Parathyroid adenoma (tissue), 2 donors: Measurements from ENCODE around the gene ANGPT4.
"Not testable (repeated sequence)": the region's sequence is repeated elsewhere in the genome, so short reads cannot be mapped to it uniquely, and the experiment has no call there.

Source experiments
- H2AFZ ChIP-seq: fragments of 300-600 bp; sonication (generic); one replicate; pipeline ENCODE4 v1.7.0; 2017; ENCODE audit warnings: antibody characterized with exemption, mild to moderate bottlenecking
- H3K27ac ChIP-seq: fragments of 300-600 bp; sonication (generic); one replicate; pipeline ENCODE4 v1.7.0; 2017
- H3K27me3 ChIP-seq: fragments of 300-600 bp; sonication (generic); one replicate; pipeline ENCODE4 v1.7.0; 2017; ENCODE audit warnings: low read length; ENCODE audit not compliant: control insufficient read depth, insufficient read depth
- H3K36me3 ChIP-seq: fragments of 300-600 bp; sonication (generic); one replicate; pipeline ENCODE4 v1.7.0; 2017; ENCODE audit warnings: low read length; ENCODE audit not compliant: control insufficient read depth, insufficient read depth
- H3K4me1 ChIP-seq: fragments of 300-600 bp; sonication (generic); one replicate; pipeline ENCODE4 v1.7.0; 2017; ENCODE audit warnings: control low read depth
- H3K4me2 ChIP-seq: fragments of 300-600 bp; sonication (generic); one replicate; pipeline ENCODE4 v1.7.0; 2017; ENCODE audit warnings: low read length
- H3K4me3 ChIP-seq: fragments of 300-600 bp; sonication (generic); one replicate; pipeline ENCODE4 v1.7.0; 2017; ENCODE audit warnings: low read depth, low read length
- H3K79me2 ChIP-seq: fragments of 300-600 bp; sonication (generic); one replicate; pipeline ENCODE4 v1.7.0; 2017; ENCODE audit warnings: control low read depth
- H3K9ac ChIP-seq: fragments of 300-600 bp; sonication (generic); one replicate; pipeline ENCODE4 v1.7.0; 2017; ENCODE audit warnings: mild to moderate bottlenecking
- H3K9me3 ChIP-seq: fragments of 300-600 bp; sonication (generic); one replicate; pipeline ENCODE4 v1.7.0; 2017; ENCODE audit warnings: low read length; ENCODE audit not compliant: control insufficient read depth
- CTCF ChIP-seq: fragments of 300-600 bp; sonication (generic); IDR thresholded peaks from one replicate; pipeline ENCODE4 v1.7.0; 2017; ENCODE audit warnings: antibody characterized with exemption, mild to moderate bottlenecking
- donor health status: primary hyperparathyroidism.

The ANGPT4 gene

GRCh38 chr20:906703-907270 lies 9.3 kb downstream of the ANGPT4 start:
- no peaks in the 10 kb centered on the region for H3K36me3 ChIP-seq
- no peaks in the 10 kb centered on the region for H3K9me3 ChIP-seq
- no peak overlapping the region for H3K4me2 ChIP-seq
- H3K79me2 ChIP-seq, result no peaks in the 10 kb centered on the region
- no peaks in the 10 kb centered on the region for H3K4me1 ChIP-seq
- H2AFZ ChIP-seq, result no peak overlapping the region
- no peak overlapping the region for H3K4me3 ChIP-seq
- no peak for TF ChIP-seq CTCF
- no peak overlapping the region for H3K27ac ChIP-seq
- no peak overlapping the region for H3K9ac ChIP-seq
- H3K27me3 ChIP-seq, result no peaks in the 10 kb centered on the region

- Histone ChIP-seq H3K27me3 (no peaks in the 10 kb centered on the region), H3K4me3 (no peak overlapping the region), H2AFZ (no peak overlapping the region), H3K4me1 (no peaks in the 10 kb centered on the region), H3K9ac (no peak overlapping the region), H3K4me2 (no peak overlapping the region), H3K79me2 (no peaks in the 10 kb centered on the region), H3K27ac (no peak overlapping the region), H3K36me3 (no peaks in the 10 kb centered on the region), H3K9me3 (no peaks in the 10 kb centered on the region)
- TF ChIP-seq CTCF, result no peak
Observed at GRCh38 chr20:906001-906520, 10.1 kb downstream of the ANGPT4 start.

GRCh38 chr20:905396-905961 lies 10.7 kb downstream of the ANGPT4 start:
- no peak for TF ChIP-seq CTCF

GRCh38 chr20:904039-904545 lies 12.0 kb downstream of the ANGPT4 start:
- no peak for TF ChIP-seq CTCF
- Histone ChIP-seq H3K27me3 (no peaks in the 10 kb centered on the region), H3K27ac (no peak overlapping the region), H3K9ac (no peak overlapping the region), H3K9me3 (no peaks in the 10 kb centered on the region), H3K4me1 (no peaks in the 10 kb centered on the region), H3K4me2 (no peak overlapping the region), H2AFZ (no peak overlapping the region), H3K36me3 (no peaks in the 10 kb centered on the region), H3K79me2 (no peaks in the 10 kb centered on the region), H3K4me3 (no peak overlapping the region)

More at GRCh38 chr20:905396-905961, 10.7 kb downstream of the ANGPT4 start:
- Histone ChIP-seq H2AFZ (no peak overlapping the region), H3K9me3 (no peaks in the 10 kb centered on the region), H3K36me3 (no peaks in the 10 kb centered on the region), H3K4me2 (no peak overlapping the region), H3K4me1 (no peaks in the 10 kb centered on the region), H3K27ac (no peak overlapping the region), H3K27me3 (no peaks in the 10 kb centered on the region), H3K4me3 (no peak overlapping the region), H3K79me2 (no peaks in the 10 kb centered on the region), H3K9ac (no peak overlapping the region)

GRCh38 chr20:897436-897835 lies 18.7 kb downstream of the ANGPT4 start:
- H3K36me3 ChIP-seq, H3K27me3 ChIP-seq, H3K4me2 ChIP-seq, H3K4me3 ChIP-seq, H3K27ac ChIP-seq, H3K4me1 ChIP-seq, H3K79me2 ChIP-seq, H3K9me3 ChIP-seq, H3K9ac ChIP-seq, H2AFZ ChIP-seq: not testable (repeated sequence)
